HG03045 (cell line): ENCODE measurements around the gene GRAP2.
"Not testable (repeated sequence)": the region's sequence is repeated elsewhere in the genome, so short reads cannot be mapped to it uniquely, and the experiment has no call there.

ENCODE experiments used
- ATAC-seq: cut with Tn5 transposase; IDR thresholded peaks from one replicate; pipeline ENCODE4 v1.9.1; 2021; ENCODE audit warnings: mild to moderate bottlenecking, moderate library complexity; ENCODE audit not compliant: unreplicated experiment

Gene GRAP2

DNA sequence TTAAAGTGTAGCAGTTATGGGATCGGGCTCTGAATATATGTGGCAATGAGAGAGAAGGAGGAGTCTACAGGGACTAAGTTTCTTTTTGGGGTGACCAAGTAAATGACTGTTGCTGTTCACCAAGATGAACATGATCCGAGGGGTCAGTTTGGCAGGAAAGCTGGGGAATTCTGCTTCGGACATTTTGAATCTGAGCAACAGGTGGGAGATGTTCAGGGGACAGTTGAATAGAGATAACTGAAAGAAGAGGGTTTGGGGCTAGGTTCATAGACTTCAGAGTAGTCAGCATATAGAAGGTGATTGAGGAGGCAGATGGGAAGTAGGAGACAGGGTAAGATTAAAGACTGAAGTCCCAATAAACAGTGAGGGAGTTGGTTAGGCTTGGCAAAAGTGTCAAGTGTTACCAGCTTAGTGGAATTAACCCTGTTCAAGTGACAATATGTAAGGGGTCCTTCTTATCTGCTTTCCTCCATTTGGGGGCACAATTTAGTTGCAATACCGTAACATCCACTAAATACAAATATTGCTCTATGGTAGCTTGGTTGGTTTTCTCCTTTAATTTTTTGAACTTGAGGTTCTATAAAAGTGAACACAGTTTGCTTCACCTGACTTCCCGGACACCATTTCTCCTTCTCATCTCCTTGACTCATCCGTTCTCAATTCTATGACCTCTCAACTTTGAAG lies 4.4 kb upstream of the GRAP2 start:
- ATAC-seq = no peak

DNA sequence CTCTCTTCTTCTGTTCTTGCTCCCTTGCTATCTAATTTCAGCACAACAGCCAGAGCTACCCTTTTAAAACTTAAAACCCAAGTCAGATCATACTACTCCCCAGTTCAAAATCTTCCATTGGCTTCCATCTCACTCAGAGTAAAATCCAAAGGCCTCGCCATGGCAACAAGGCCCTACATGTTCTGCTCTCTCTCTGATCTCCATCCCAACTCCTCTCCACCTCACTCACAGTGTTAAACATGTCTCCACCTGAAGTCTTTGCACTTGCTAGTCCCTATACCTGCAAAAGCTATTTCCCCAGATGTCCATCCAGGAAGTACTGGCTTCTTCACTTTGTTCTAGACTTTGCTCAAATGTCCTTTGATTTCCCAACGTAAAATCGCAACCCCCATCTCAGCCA lies 3.0 kb upstream of the GRAP2 start:
- ATAC-seq = no peak

- ATAC-seq = no peak
Measured at GRCh38 chr22:39898997-39899396, 1.9 kb upstream of the GRAP2 start.

DNA sequence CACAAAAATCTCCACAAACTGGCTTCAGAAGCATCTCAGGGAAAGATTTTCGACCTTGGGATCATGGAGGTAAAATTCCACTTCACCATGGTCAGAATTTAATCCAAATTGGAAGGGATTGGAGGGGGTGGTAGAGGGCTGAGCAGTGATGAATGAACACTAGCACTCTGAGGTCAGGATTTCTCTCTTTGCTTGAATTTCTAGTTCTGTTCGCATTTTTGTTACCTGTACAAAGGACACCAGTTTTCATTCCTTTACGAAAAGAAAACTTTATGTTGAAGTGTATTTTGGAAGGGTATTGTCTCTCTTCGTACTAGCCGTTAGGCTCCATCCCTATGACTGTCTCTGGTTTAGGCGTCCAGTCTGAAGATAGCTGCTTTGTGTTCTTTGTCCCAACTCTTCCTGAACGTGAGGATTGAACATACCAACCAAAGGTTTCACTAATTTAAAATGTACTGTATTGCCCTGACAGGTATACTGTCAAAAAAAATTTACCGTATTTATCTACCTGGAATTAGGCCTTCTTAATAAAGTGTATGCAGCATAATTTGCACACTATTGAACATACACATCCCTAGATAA lies 772 bp downstream of the GRAP2 start:
- ATAC-seq = no peak

GRCh38 chr22:39904024-39904423 lies 3.1 kb downstream of the GRAP2 start:
- not testable (repeated sequence) for ATAC-seq

- ATAC-seq = no peak
Measured at GRCh38 chr22:39904862-39905261, 4.0 kb downstream of the GRAP2 start.

GRCh38 chr22:39905687-39906086 lies 4.8 kb downstream of the GRAP2 start:
- no peak for ATAC-seq

DNA sequence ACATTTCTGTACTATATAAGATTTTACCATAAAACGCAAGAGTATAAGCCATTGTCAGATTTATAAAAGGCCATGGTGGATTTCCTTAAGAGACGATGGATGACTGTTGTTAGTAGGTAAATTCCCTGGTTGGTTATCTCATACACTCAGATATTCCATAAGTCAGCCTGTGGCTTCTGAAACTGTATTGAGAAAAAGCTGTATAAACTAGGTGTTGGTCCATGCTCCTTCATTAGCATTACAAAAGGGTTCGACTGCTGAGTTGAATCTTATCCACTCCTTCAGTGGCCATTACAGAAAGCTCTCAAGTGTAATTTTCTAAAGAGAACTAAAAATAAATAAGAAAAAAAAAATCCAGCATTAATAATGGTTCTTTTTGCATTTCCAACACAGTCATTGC lies 5.3 kb downstream of the GRAP2 start:
- ATAC-seq = no peak

DNA sequence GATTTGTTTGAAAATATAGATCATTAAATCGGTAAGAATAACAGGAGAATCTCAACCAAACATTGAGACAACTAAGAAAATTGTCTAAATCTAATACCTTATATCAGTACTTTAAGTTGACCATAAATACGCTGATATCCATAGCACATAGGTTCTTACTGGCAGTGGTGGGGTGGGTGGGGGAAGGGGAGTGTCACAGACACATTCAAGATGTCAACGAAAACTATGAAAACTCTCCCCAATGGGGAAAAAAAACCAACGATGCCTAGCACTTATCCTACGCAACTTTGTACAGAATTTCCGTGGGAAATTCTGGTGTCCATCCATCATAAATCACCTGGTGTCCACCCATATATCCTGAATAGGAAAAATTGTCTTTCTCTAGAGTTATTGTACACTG lies 6.2 kb downstream of the GRAP2 start:
- no peak for ATAC-seq

- no peak for ATAC-seq
Measured at GRCh38 chr22:39907605-39908097, 6.8 kb downstream of the GRAP2 start.

GRCh38 chr22:39908136-39908535 lies 7.3 kb downstream of the GRAP2 start:
- no peak for ATAC-seq

DNA sequence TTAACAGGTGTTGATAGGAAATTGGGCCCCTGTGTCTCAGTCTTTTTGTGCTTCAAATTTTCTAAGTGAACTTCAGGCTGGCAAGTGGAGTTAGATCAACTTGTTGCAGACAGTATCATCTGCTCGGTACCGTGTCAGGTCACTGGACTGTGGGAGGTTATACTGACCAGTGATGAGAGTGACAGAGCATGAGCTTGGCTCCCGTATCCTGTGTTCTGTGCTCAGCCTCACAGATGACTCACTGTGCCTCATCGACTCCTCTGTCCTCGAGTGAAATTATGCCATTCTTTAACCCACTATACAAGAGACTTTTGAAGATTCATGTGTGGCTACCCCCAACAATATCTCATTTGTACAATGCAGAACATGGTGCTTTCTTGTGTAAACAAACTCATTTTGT lies 7.9 kb downstream of the GRAP2 start:
- no peak for ATAC-seq

- ATAC-seq = no peak
Measured at GRCh38 chr22:39910876-39911613, 10.2 kb downstream of the GRAP2 start.

DNA sequence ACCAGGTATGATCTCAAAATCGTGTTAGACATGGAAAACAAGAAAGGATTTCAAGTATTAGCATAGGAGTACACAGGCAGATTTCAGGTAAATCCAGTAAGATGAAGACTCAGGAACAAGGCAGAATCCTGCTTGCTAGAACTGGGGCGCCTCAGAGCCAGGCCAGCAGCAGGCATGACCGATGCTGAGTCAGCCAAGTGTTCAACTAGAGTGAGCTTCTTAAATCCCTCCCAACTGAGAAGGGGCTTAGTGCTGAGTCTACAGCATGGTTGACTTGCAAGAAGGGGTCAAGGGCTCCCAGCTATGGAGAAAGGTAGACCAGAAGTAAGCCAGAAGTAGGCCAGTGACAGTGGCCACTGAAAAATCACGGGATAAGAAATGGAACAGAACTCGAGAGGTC lies 12.4 kb downstream of the GRAP2 start:
- ATAC-seq = no peak

DNA sequence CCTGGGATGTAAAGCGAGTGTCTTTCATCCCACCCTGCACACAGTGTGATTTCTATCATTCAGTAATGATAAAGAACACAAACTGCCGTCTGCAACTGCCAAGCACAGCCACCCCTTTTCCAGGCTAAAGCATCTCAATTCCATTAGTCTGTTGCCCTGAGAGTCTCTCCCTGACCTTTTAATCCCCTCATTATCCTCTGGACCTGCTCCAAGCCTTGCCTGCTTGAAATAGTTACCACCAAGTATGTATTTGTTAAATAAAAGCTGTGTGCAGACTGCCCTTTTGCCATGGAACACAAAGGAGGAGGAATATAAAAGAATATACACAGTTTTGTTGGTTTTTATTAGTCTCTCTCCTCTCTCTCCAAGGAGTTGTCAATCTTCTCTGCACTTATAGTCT lies 13.0 kb downstream of the GRAP2 start:
- ATAC-seq = no peak

DNA sequence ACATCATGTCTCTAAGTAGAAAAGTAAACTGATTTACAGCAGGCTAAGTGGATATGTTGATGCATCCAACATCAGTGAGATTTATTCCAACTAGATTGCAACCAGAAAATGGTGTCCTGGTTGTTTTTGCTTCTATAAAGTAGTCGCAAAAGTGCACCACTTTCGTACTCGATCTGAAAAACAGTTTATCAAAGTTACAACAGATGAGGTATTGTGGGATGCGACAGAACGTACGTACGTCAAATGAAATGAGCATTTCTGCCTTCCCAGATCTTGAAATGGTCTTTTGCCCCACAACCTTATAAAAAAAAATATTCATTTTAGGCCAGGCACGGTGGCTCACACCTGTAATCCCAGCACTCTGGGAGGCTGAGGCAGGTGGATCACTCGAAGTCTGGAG lies 13.7 kb downstream of the GRAP2 start:
- ATAC-seq = no peak

- ATAC-seq = no peak
Measured at GRCh38 chr22:39915295-39915726, 14.4 kb downstream of the GRAP2 start.

GRCh38 chr22:39916496-39916895 lies 15.6 kb downstream of the GRAP2 start:
- ATAC-seq = no peak

DNA sequence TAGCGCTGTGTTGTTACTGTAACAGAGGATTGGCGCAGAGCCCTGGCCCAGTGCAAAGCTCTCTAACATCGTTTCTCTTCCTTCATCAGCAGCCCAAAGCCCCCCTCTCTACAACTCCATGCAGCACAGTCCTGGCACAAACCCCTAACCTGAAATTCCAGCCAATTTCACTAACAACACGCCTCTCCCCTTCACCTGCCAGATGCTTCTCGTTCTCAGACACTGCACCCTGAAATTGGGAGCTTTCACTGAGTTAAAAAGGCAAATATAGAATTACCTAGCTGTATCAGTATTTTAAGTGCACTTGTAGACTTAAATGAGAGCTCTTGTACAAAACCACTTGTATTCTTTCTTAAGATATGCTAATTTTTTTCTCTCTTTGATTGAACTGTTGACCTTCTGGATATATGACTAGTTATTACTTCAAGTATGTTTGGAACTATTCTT lies 16.3 kb downstream of the GRAP2 start:
- no peak for ATAC-seq

GRCh38 chr22:39917776-39918495 lies 17.1 kb downstream of the GRAP2 start:
- no peak for ATAC-seq

GRCh38 chr22:39920134-39920743 lies 19.4 kb downstream of the GRAP2 start:
- no peak for ATAC-seq
